Brain microvascular endothelial cell (primary cell): ENCODE measurements around the gene MPHOSPH9.
A peak's percentile ranks its signal among the peaks of the same experiment; 100 is the strongest.

Source experiments
- DNase-seq: peaks from one replicate; pipeline ENCODE4 v3.0.0-alpha.2; 2020
- H3K27ac ChIP-seq: fragments of 250-450 bp; sonication (Bioruptor Pico); 2 replicates; pipeline ENCODE4 v1.5.1; 2020; ENCODE audit warnings: mild to moderate bottlenecking, moderate library complexity
- H3K27me3 ChIP-seq: fragments of 250-450 bp; sonication (Bioruptor Pico); replicated peaks from 2 replicates; pipeline ENCODE4 v1.5.1; 2020; ENCODE audit warnings: mild to moderate bottlenecking
- H3K36me3 ChIP-seq: fragments of 250-450 bp; sonication (Bioruptor Pico); replicated peaks from 2 replicates; pipeline ENCODE4 v1.5.1; 2020; ENCODE audit warnings: mild to moderate bottlenecking
- H3K4me3 ChIP-seq: 2 replicates; pipeline ENCODE4 v1.5.1; 2011; ENCODE audit warnings: low read depth, mild to moderate bottlenecking, control low read depth, low read length, moderate library complexity
- CTCF ChIP-seq: IDR thresholded peaks from 2 replicates; pipeline ENCODE4 v1.5.1; 2011; ENCODE audit warnings: low read depth, mild to moderate bottlenecking, moderate library complexity, low read length, control low read depth, inconsistent platforms; ENCODE audit errors: missing control alignments
- in situ Hi-C: cut with HindIII; loops from 2 replicates; pipeline ENCODE4 v1.10.0; 2017; ENCODE audit warnings: low sequenced_read_pairs, low pct_ligation_motif_present

Gene MPHOSPH9

GRCh38 chr12:123232807-123233504 is at the start of gene MPHOSPH9, which contains the start of gene MTRFR:
Gene MPHOSPH9, minus strand, starts transcription at chr12:123233141. Its CDS starts 2,777 bp downstream, at chr12:123230364.
Gene MTRFR, plus strand, starts transcription at chr12:123233436. Its CDS starts 20,239 bp downstream, at chr12:123253675.
- peak; percentile 99 for DNase-seq
- Histone ChIP-seq H3K27me3 (no peaks in the 10 kb centered on the region), H3K36me3 (no peaks in the 10 kb centered on the region), H3K4me3 (peak within 1 kb of the TSS; percentile 80), H3K27ac (peak within 1 kb of the TSS; percentile 73)
- in situ Hi-C loops = loop anchor here (10.0 kb wide), 1 partner anchor 188 kb away; no protein-coding TSS in a partner anchor
- TF ChIP-seq CTCF = no peak

GRCh38 chr12:123282111-123282510 is 49.2 kb upstream of the MPHOSPH9 start:
- H3K27ac ChIP-seq = no peak overlapping the region
- in situ Hi-C loops = no loop called here
- no peak for TF ChIP-seq CTCF
- no peaks in the 10 kb centered on the region for H3K36me3 ChIP-seq
- no peak for DNase-seq
- H3K27me3 ChIP-seq = no peaks in the 10 kb centered on the region
- no peak overlapping the region for H3K4me3 ChIP-seq

- DNase-seq = no peak
- Histone ChIP-seq H3K4me3 (no peak overlapping the region), H3K27ac (no peak overlapping the region), H3K27me3 (no peaks in the 10 kb centered on the region), H3K36me3 (no peaks in the 10 kb centered on the region)
- TF ChIP-seq CTCF = no peak
- in situ Hi-C loops = no loop called here
Measured at GRCh38 chr12:123280971-123281370, 48.0 kb upstream of the MPHOSPH9 start.

- Histone ChIP-seq H3K27ac (no peak overlapping the region), H3K27me3 (no peaks in the 10 kb centered on the region), H3K36me3 (no peaks in the 10 kb centered on the region), H3K4me3 (no peak overlapping the region)
- no peak for DNase-seq
- in situ Hi-C loops = no loop called here
- TF ChIP-seq CTCF = no peak
Measured at GRCh38 chr12:123278101-123278627, 45.2 kb upstream of the MPHOSPH9 start.

GRCh38 chr12:123273166-123273565 is 40.2 kb upstream of the MPHOSPH9 start:
- no peak overlapping the region for H3K4me3 ChIP-seq
- in situ Hi-C loops = no loop called here
- peaks cover 3% of the 10 kb centered on the region for H3K36me3 ChIP-seq
- TF ChIP-seq CTCF = no peak
- H3K27me3 ChIP-seq = no peaks in the 10 kb centered on the region
- H3K27ac ChIP-seq = no peak overlapping the region
- DNase-seq = no peak
